Stimulated activated naive CD8-positive, alpha-beta T cell treated with anti-CD3 and anti-CD28 coated beads, Interleukin-15, amount 100 ng/mL, for 72 hours (primary cell): ENCODE data around the gene ATG9A.

Experiments used
- ATAC-seq: fragments of 150-1000 bp; cut with Tn5 transposase; 2 replicates; pipeline ENCODE4 v1.10.0; 2021; ENCODE audit warnings: mild to moderate bottlenecking, moderate library complexity
- DNase-seq, 2 donors: peaks; one replicate each; pipeline ENCODE4 v3.0.0; 2021 to 2022
- H3K27ac Mint-ChIP-seq, 2 donors: one replicate each; pipeline ENCODE4 v1.8.0; 2022; ENCODE audit warnings: mild to moderate bottlenecking in 2 of 2, mixed read lengths in 2 of 2, moderate library complexity in 2 of 2
- H3K27me3 Mint-ChIP-seq: one replicate; pipeline ENCODE4 v1.8.0; 2022; ENCODE audit warnings: mixed read lengths
- H3K4me1 Mint-ChIP-seq: one replicate; pipeline ENCODE4 v1.8.0; 2022; ENCODE audit warnings: mild to moderate bottlenecking, mixed read lengths
- H3K4me3 Mint-ChIP-seq, 2 donors: one replicate each; pipeline ENCODE4 v1.8.0; 2022; ENCODE audit warnings: mild to moderate bottlenecking in 2 of 2, mixed read lengths in 2 of 2, moderate library complexity in 1 of 2
- H3K9me3 Mint-ChIP-seq, 2 donors: one replicate each; pipeline ENCODE4 v1.8.0; 2022; ENCODE audit warnings: mixed read lengths in 2 of 2

Gene ATG9A

GRCh38 chr2:219181531-219181930 lies 47.9 kb downstream of the ATG9A start:
- peak overlapping the region; percentile 83 to 86 for H3K27ac Mint-ChIP-seq
- H3K9me3 Mint-ChIP-seq, result no peaks in the 10 kb centered on the region
- H3K4me1 Mint-ChIP-seq, result peaks cover 55% of the 10 kb centered on the region
- H3K27me3 Mint-ChIP-seq, result no peaks in the 10 kb centered on the region
- H3K4me3 Mint-ChIP-seq, result peak overlapping the region in 1 of 2 donors; percentile 24
- DNase-seq, result no peak
- no peak for ATAC-seq

- no peak overlapping the region for H3K4me3 Mint-ChIP-seq
Measured at GRCh38 chr2:219180961-219181360, 48.5 kb downstream of the ATG9A start.

GRCh38 chr2:219179601-219180465 lies 49.6 kb downstream of the ATG9A start:
- H3K27ac Mint-ChIP-seq, result peak overlapping the region in 1 of 2 donors; percentile 7
- no peak for ATAC-seq
- no peak for DNase-seq
- H3K4me3 Mint-ChIP-seq, result peak overlapping the region; percentile 73 to 87
- H3K4me1 Mint-ChIP-seq, result peaks cover 57% of the 10 kb centered on the region
- H3K27me3 Mint-ChIP-seq, result no peaks in the 10 kb centered on the region
- H3K9me3 Mint-ChIP-seq, result no peaks in the 10 kb centered on the region

More at GRCh38 chr2:219180961-219181360, 48.5 kb downstream of the ATG9A start:
- ATAC-seq (no peak), DNase-seq (no peak)
- no peaks in the 10 kb centered on the region for H3K9me3 Mint-ChIP-seq
- H3K4me1 Mint-ChIP-seq, result peaks cover 50% of the 10 kb centered on the region
- no peak overlapping the region for H3K27ac Mint-ChIP-seq
- H3K27me3 Mint-ChIP-seq, result no peaks in the 10 kb centered on the region

GRCh38 chr2:219178377-219179175 lies 50.9 kb downstream of the ATG9A start:
- Mint-ChIP-seq H3K27me3 (no peaks in the 10 kb centered on the region), H3K9me3 (no peaks in the 10 kb centered on the region), H3K27ac (peak overlapping the region; percentile 79 to 85), H3K4me1 (peaks cover 68% of the 10 kb centered on the region), H3K4me3 (peak overlapping the region; percentile 73 to 87)
- no peak for DNase-seq
- ATAC-seq, result peak; percentile 2

GRCh38 chr2:219177552-219178376 lies 51.7 kb downstream of the ATG9A start, which contains the start of gene RETREG2:
Gene RETREG2 (plus strand): TSS chr2:219178275. CDS start chr2:219178353, 78 bp downstream.
- ATAC-seq (peak; percentile 54), DNase-seq (peak; percentile 79 to 80)
- peaks cover 60% of the 10 kb centered on the region for H3K4me1 Mint-ChIP-seq
- H3K4me3 Mint-ChIP-seq, result peak within 1 kb of the TSS; percentile 97
- H3K27ac Mint-ChIP-seq, result peak within 1 kb of the TSS; percentile 98
- no peaks in the 10 kb centered on the region for H3K9me3 Mint-ChIP-seq
- H3K27me3 Mint-ChIP-seq, result no peaks in the 10 kb centered on the region

- no peaks in the 10 kb centered on the region for H3K9me3 Mint-ChIP-seq
- peak within 1 kb of the TSS; percentile 97 for H3K4me3 Mint-ChIP-seq
- no peaks in the 10 kb centered on the region for H3K27me3 Mint-ChIP-seq
- peaks cover 60% of the 10 kb centered on the region for H3K4me1 Mint-ChIP-seq
- ATAC-seq, result peak; percentile 89
- H3K27ac Mint-ChIP-seq, result peak within 1 kb of the TSS; percentile 98
- DNase-seq, result peak; percentile 90 to 93
Measured at GRCh38 chr2:219176818-219177551, 52.5 kb downstream of the ATG9A start, which contains the start of gene CNPPD1. Gene CNPPD1 (minus strand): TSS chr2:219176925. CDS start chr2:219176828, 97 bp downstream.

GRCh38 chr2:219175928-219176817 lies 53.3 kb downstream of the ATG9A start:
- peak overlapping the region; percentile 8 to 42 for H3K27ac Mint-ChIP-seq
- H3K4me3 Mint-ChIP-seq, result peak overlapping the region; percentile 97
- DNase-seq (no peak), ATAC-seq (peak; percentile 46)
- peaks cover 56% of the 10 kb centered on the region for H3K4me1 Mint-ChIP-seq
- H3K27me3 Mint-ChIP-seq, result no peaks in the 10 kb centered on the region
- no peaks in the 10 kb centered on the region for H3K9me3 Mint-ChIP-seq

GRCh38 chr2:219175486-219175885 lies 54.0 kb downstream of the ATG9A start:
- Mint-ChIP-seq H3K4me3 (peak overlapping the region; percentile 97), H3K27ac (peak overlapping the region; percentile 38 to 42), H3K9me3 (no peaks in the 10 kb centered on the region), H3K4me1 (peaks cover 51% of the 10 kb centered on the region), H3K27me3 (no peaks in the 10 kb centered on the region)
- DNase-seq (no peak), ATAC-seq (no peak)

GRCh38 chr2:219174801-219175200 lies 54.6 kb downstream of the ATG9A start:
- no peak for DNase-seq
- H3K27ac Mint-ChIP-seq, result no peak overlapping the region
- peaks cover 45% of the 10 kb centered on the region for H3K4me1 Mint-ChIP-seq
- H3K9me3 Mint-ChIP-seq, result no peaks in the 10 kb centered on the region
- ATAC-seq, result no peak
- no peaks in the 10 kb centered on the region for H3K27me3 Mint-ChIP-seq
- H3K4me3 Mint-ChIP-seq, result peak overlapping the region; percentile 25 to 97

GRCh38 chr2:219174146-219174545 lies 55.3 kb downstream of the ATG9A start:
- H3K4me3 Mint-ChIP-seq, result peak overlapping the region in 1 of 2 donors; percentile 25
- no peak for DNase-seq
- H3K4me1 Mint-ChIP-seq, result peaks cover 38% of the 10 kb centered on the region
- ATAC-seq, result no peak
- no peaks in the 10 kb centered on the region for H3K9me3 Mint-ChIP-seq
- H3K27ac Mint-ChIP-seq, result peak overlapping the region; percentile 12 to 76
- H3K27me3 Mint-ChIP-seq, result no peaks in the 10 kb centered on the region

- Mint-ChIP-seq H3K27me3 (no peaks in the 10 kb centered on the region), H3K27ac (peak overlapping the region; percentile 5 to 42), H3K4me1 (peaks cover 36% of the 10 kb centered on the region), H3K4me3 (no peak overlapping the region), H3K9me3 (no peaks in the 10 kb centered on the region)
- DNase-seq (no peak), ATAC-seq (no peak)
Measured at GRCh38 chr2:219173176-219173575, 56.3 kb downstream of the ATG9A start.

- DNase-seq (no peak), ATAC-seq (no peak)
- no peak overlapping the region for H3K4me3 Mint-ChIP-seq
- H3K4me1 Mint-ChIP-seq, result peaks cover 36% of the 10 kb centered on the region
- H3K9me3 Mint-ChIP-seq, result no peaks in the 10 kb centered on the region
- H3K27me3 Mint-ChIP-seq, result no peaks in the 10 kb centered on the region
- no peak overlapping the region for H3K27ac Mint-ChIP-seq
Measured at GRCh38 chr2:219172231-219173154, 56.9 kb downstream of the ATG9A start.

- ATAC-seq, result no peak
- Mint-ChIP-seq H3K9me3 (no peaks in the 10 kb centered on the region), H3K27ac (peak overlapping the region; percentile 1 to 13), H3K27me3 (no peaks in the 10 kb centered on the region), H3K4me1 (peaks cover 36% of the 10 kb centered on the region), H3K4me3 (no peak overlapping the region)
- peak in 1 of 2 donors; percentile 12 for DNase-seq
Measured at GRCh38 chr2:219171231-219171651, 58.2 kb downstream of the ATG9A start.
